ENCODE data around the gene DSG2.
"Not testable (repeated sequence)": the region's sequence is repeated elsewhere in the genome, so short reads cannot be mapped to it uniquely, and the experiment has no call there.

DSG2 gene

DNA sequence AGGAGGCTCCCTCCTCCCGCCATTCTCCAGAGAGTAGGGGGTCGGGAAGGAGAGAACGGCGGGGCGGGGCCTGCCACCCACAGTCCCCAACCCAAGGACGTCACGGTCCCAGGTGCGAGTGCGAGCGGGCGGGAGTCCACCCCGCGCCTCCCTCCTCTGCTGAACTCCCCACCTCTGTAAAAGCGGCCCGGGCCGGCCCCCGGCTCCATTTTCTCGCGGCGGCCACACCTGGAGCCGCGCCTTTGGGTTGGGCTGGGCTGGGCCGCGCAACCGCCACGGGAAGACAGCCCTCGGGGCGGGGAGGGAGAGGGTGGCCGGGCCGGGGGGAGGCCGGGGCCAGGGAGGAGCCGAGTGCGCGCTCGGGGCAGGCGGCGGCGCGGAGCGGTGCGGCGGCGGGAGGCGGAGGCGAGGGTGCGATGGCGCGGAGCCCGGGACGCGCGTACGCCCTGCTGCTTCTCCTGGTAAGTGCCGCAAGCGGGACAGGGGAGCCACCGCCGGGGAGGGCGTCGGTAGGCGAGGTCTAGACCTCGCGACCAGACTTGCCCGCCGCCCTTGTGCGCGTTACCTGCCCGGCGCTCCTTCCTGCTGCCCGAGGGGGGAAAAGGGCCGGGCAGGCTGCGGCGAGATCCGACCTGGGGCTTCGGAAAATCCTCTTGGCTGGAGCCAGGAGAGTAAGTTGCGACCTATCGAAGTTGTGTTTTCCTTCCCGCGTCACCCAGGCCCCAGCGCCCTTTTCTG is at the start of gene DSG2:
Gene DSG2, plus strand, starts transcription at position 342 of the 738 bp plus-strand sequence. Its CDS starts 75 bp downstream, at position 417.
- peak; percentile 12 for DNase-seq

DNA sequence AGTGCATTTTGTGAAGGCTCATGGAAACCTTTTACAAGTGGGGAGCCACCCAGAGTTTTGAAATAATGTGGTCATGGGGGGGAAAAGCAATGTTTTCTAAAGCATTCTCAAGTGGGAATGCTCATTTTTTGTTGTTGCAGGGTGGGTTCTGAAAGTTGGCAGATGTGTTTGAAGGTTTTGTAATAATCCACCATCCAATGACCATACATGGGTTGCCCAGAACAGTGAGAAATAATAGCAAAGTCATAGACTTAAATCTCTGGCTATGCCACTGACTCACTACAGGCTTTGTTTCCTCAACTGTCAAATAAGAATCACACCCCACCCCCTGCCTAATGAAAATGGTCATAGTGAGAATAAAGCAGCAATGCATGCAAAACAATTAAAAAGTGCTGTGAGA is 47.6 kb upstream of the DSG2 start:
- no peak for DNase-seq

GRCh38 chr18:31451625-31452024 is 46.4 kb upstream of the DSG2 start:
- DNase-seq: no peak

DNA sequence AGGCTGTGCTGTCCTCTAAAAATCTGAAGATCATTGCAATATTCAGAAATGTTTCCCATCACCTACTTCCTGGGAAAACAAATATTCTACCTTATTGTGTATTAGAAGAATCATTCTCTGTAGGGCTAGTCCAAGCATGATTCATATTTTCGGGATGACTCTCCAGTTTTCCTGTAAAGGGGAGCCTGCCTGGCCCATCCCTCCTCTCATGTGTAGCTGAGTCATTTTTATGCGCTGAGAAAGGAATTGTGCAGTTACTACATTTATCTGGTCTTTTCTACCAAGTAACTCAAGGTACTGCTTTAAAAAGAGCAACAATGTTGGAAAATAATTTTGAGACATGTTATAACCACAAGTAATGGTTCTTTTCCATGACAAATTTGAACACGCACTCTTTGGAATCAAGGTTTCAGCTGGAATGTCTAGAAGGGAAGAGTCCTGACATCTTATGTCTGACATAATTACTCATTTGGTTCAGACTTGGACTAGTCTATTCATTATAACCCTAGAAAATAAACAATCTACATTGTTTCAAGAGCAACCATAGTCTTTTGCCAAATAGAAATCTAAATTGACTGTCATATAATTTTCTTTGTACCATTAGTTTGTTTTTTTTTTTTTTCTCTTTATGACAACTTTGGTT is 43.8 kb upstream of the DSG2 start:
- DNase-seq: no peak

DNA sequence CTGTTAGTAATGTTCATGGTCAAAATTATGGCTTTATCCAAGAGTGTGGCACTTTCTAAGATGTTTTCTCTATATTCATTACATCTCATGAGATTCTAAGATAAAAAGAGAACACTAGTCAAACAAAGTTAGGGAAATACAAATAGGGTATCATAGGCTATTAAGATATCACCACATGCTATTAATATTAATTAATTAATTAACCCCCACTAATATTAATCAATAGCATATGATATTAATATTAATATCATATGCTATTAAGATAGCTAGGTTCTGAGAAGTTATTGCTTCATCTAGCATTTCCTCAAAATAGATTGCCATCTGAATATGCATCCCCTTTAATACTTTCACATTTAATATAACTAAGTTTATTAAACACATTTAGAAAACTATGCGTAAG is 28.3 kb upstream of the DSG2 start:
- no peak for DNase-seq

GRCh38 chr18:31478688-31479087 is 19.3 kb upstream of the DSG2 start:
- DNase-seq: no peak

DNA sequence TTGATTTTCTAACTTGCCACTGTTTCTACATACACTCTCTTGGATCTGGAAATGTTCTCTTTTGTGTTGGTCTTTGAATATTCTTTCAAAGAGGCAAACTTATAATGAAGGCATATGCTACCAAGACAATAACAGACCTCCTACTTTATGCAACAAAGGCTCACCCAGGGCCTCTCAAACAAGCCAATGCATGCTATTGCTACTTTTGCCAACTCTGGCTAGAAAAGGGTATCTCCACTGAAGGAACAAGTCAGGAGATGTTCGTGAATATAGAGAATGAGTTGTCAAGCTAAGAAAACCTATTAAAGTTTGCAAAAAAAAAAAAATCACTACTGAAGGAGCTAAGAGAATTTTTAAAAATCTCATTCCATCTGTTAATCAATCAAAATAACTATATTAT is 15.9 kb upstream of the DSG2 start:
- DNase-seq: no peak

DNA sequence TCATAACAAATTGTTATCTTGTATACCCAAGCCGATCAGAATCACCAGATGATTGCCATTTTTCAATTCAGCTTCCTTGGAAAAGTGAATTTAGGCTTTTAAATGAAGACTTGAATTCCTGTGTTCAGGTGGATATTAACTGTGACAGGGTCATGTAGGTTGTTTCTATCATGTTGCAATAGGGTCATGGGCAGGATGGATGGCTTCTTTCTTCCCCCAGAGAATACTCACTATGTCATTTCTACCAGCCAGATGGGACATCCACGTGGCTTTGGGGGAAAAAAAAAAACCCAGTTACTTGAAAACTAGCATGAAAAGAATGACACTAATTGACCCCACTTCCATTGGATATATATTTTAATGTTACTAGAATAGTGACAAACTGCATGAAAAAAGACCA is 14.6 kb upstream of the DSG2 start:
- no peak for DNase-seq

GRCh38 chr18:31484461-31484860 is 13.5 kb upstream of the DSG2 start:
- no peak for DNase-seq

DNA sequence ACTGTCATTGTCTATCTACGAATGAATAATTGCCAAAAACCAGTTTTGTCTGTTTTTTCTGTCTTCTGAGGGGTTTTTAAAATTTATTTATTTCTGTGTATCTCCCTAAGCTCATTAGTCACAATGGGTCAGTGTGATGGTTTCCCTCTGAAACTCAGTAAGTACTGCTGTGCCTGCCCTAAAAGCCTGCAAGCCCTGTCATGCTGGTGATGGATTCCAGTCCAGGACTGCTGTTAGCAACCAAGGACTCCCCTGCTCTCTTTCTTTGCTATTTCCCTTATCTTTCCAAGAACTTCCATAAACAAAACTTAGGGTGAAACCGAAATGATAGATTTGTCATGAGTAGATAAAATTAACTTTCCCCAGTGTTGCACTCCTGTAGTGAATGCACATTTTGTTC is 11.8 kb upstream of the DSG2 start:
- DNase-seq: no peak

DNA sequence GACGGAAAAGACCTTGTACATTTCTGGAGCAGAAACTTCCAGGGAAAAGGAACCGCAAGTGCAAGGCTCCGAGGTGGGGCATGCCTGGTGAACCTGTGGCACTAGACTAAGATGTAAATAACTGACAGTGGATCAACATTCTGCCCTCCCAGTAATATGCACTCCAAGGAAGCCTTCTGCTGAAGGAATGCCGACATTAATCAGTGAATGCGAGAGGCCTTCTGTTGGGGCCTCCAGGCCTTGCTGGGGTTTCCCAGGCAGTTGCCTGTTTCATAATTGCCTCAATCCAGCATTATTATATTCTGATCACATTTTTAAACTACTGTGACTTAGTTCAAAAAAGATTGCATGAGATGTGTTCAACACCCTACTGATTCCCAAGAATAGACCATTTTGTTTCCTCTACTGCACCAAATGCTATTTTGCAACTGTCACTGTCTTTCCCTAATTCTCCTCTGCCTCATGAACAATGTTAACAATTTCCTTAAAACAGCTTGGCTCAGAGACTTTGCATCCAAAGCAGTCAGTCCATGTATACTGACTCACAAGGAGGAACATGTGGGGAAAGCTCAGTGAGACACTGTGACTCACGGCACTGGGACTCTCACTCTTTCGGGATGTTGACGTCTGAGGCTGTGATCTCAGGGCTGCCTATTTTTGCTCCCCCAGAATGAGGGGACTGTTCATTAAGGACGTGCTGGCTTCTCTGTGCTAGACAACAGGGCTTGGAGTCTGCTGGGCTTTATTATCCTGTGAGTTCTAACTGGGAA is 10.5 kb upstream of the DSG2 start:
- no peak for DNase-seq

- no peak for DNase-seq
Observed at GRCh38 chr18:31489311-31489710, 8.7 kb upstream of the DSG2 start.

- DNase-seq: no peak
Observed at GRCh38 chr18:31490387-31490786, 7.6 kb upstream of the DSG2 start.

DNA sequence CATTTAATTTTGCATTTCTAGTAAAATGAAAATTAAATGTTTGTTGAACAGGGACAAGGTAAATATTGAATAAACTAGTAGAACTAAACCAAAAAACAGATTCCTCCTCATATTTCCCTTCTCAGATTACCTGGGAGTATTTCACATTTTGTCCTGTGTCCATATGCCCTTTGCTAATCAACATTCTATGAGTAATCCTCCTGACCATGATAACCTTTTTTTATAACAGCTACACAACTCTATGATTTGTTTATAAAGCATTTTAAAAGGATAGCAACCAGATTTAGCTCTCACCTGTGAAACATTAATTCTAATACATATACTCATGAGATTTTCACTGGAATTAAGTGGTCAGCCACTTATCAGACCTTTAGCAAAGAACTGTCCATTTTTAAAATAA is 7.1 kb upstream of the DSG2 start:
- DNase-seq: no peak

- no peak for DNase-seq
Observed at GRCh38 chr18:31491586-31491985, 6.4 kb upstream of the DSG2 start.

- DNase-seq: no peak
Observed at GRCh38 chr18:31492671-31493070, 5.3 kb upstream of the DSG2 start.

DNA sequence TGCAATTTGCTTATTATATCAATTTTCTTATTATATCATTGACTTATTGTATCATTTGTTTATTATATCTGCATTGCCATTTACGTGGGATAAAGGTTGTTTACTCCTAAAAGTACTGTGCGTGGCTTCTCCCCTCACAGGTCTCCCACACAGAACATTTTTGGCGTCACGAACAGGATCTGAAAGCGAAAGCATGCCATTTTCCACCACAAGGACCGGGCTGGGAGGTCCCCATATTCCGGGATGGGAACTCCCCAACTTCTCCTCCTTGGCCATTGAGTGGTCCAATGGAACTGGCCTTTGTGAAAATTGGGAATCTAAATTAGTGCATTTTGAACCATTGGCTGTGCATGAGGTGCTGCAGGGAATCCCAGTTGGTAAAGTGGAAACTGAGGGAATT is 4.8 kb upstream of the DSG2 start:
- DNase-seq: no peak

GRCh38 chr18:31493941-31494340 is 4.0 kb upstream of the DSG2 start:
- DNase-seq: no peak

GRCh38 chr18:31494705-31495244 is 3.2 kb upstream of the DSG2 start:
- not testable (repeated sequence) for DNase-seq

GRCh38 chr18:31497404-31497835 is 557 bp upstream of the DSG2 start:
- DNase-seq: no peak

DNA sequence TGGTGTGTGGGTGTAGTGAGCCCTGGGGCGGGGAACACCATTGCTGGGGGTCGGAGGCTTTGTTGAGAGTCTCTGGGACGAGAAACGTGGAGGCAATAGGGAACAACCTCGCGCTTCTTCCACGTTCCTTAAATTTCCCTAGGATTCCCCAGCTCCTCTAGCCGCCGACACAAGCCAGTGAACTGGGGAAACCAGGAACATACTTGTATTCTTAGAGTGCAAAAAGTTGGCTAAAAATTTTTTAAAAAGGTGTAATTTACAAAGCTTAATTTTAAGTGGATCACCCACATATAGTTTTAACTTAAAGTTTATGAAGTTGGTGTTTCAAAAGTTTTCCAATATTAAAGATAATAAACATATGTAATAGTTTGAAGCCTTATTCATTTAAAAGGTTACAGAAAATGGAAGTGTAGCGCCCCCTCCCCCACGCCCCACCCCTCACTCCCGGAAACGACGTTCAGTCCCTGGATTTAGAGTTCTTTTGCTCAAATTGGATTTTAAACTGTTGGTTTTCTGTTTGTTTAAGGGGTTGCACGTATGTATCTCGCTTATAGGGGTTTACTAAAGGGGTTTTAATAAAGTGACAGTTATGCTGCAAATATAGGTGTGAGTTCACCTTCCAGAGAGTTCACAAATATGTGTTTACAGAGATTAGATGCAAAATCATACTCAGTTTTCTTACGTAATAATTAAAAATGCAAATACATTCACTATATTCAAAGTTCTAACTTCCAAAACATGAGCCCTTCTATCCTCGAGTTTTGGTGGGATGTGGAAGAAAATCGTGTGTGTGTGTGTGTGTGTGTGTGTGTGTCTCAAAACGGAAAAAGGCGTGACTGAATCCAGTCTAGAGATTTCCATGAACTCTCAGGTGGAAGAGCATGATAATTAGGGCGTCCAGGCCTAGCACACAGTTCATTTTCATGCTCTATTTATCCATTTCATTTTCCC is 872 bp downstream of the DSG2 start:
- no peak for DNase-seq

DNA sequence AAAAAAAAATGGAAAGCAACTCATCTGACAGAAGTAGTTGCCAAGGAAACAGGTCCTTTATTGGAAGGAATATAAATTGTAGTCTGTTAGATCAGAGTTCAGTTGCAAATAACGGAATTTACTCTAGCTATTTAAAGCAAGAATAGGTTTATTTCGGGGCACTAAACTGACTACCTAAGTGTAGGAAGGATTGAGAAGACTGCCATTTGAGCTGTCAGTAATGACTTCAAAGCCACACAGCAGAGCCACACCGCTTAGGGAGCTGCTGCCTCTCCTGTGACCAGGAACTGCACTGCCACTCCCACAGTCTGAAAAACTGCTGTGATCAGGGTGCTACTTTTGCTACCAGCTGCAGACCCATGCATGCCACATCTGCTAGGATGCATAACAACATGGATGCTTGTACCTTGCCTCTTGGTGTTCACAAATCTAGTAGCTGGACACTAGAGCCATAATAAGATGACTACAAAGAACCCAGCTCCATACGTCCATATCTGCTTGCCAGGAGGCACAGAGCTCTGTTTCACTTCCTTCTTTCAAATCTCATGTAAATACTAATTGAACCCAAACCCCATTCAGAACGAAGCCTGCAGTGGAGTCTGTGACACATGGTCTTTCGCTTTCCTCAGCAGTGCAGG is 2.2 kb downstream of the DSG2 start:
- no peak for DNase-seq

Measured in DMS79 treated with DMSO at 0.1 percent for 48 hours (cell line).